Endothelial cell of umbilical vein (primary cell): ENCODE data around the gene CACNA1C. TPM values are rescaled to one million over a fixed set of nuclear protein-coding genes. Genes with fewer than 3 reads are reported as not detected.

ENCODE experiments used
- BruUV-seq: library from RNA; stranded (reverse); fragments of 400-500 nt; replicated peaks from 2 replicates; lab custom pipeline; 2021; lab: Mats Ljungman, UMichigan
- CTCF ChIA-PET: fragments of 300-600, 350-600 bp; sonication (Branson Sonifier 250); formaldehyde crosslinking; loops from one replicate; lab custom pipeline; 2021; ENCODE audit warnings: antibody characterized with exemption, inconsistent platforms; lab: Charles Lee
- POLR2A ChIA-PET: fragments of 300-600, 350-600 bp; sonication (Branson Sonifier 250); formaldehyde crosslinking; loops from one replicate; lab custom pipeline; 2021; ENCODE audit warnings: antibody characterized with exemption, inconsistent platforms; lab: Charles Lee
- DNase-seq: peaks from one replicate; pipeline ENCODE4 v3.0.0-alpha.2; 2011; ENCODE audit warnings: low read depth, low spot score
- FAIRE-seq: peaks from 2 replicates; lab custom pipeline; 2011; peaks lifted over from hg19 to GRCh38; lab: Jason Lieb, UNC
- H2AFZ ChIP-seq: 2 replicates; pipeline ENCODE4 v1.6.0; 2012; ENCODE audit warnings: low read depth, low read length, control low read depth, inconsistent platforms
- H3K27ac ChIP-seq: 2 replicates; pipeline ENCODE4 v1.5.1; 2011; ENCODE audit warnings: low read depth, mild to moderate bottlenecking, control low read depth, low read length, moderate library complexity; ENCODE audit not compliant: insufficient read depth
- H3K27me3 ChIP-seq, 2 experiments: 2 replicates each; pipeline versions ENCODE4 v1.6.0 to v1.6.1; 2011; ENCODE audit warnings: low read length in 2 of 2, mixed read lengths in 1 of 2; ENCODE audit not compliant: control insufficient read depth in 2 of 2, insufficient read depth in 2 of 2
- H3K36me3 ChIP-seq, 2 experiments: 2 replicates in 1 of 2; 3 replicates in 1 of 2; pipeline ENCODE4 v1.5.1; 2011; ENCODE audit warnings: low read length in 2 of 2, mild to moderate bottlenecking in 1 of 2, moderate library complexity in 1 of 2; ENCODE audit not compliant: control insufficient read depth in 2 of 2, insufficient read depth in 2 of 2; ENCODE audit errors: extremely low read depth in 1 of 2
- H3K4me1 ChIP-seq: 3 replicates; pipeline ENCODE4 v1.5.1; 2011; ENCODE audit warnings: mild to moderate bottlenecking, low read length; ENCODE audit not compliant: control insufficient read depth, insufficient read depth; ENCODE audit errors: extremely low read depth
- H3K4me2 ChIP-seq: 2 replicates; pipeline ENCODE4 v1.6.1; 2011; ENCODE audit warnings: low read length, control low read depth, mixed read lengths; ENCODE audit not compliant: insufficient read depth
- H3K4me3 ChIP-seq, 3 experiments: fragments of 200-600 bp in 1 of 3; sonication (generic), shearing (Covaris generic) in 1 of 3; replicated peaks in 1 of 3; 2 replicates each; pipeline ENCODE4 v1.5.1; 2011 to 2016; ENCODE audit warnings: control low read depth in 3 of 3, low read length in 3 of 3, mild to moderate bottlenecking in 2 of 3, inconsistent platforms in 1 of 3, low read depth in 1 of 3, moderate library complexity in 1 of 3; ENCODE audit not compliant: insufficient read depth in 1 of 3
- H3K79me2 ChIP-seq: 2 replicates; pipeline ENCODE4 v1.6.0; 2012; ENCODE audit warnings: low read length, inconsistent platforms; ENCODE audit not compliant: control insufficient read depth, insufficient read depth
- H3K9ac ChIP-seq: replicated peaks from 2 replicates; pipeline ENCODE3; 2011; ENCODE audit warnings: low read length, control low read depth; ENCODE audit not compliant: insufficient read depth; ENCODE audit errors: extremely low read depth
- H3K9me1 ChIP-seq: replicated peaks from 3 replicates; pipeline ENCODE4 v1.6.0; 2011; ENCODE audit warnings: mild to moderate bottlenecking, low read length; ENCODE audit not compliant: control insufficient read depth, insufficient read depth; ENCODE audit errors: extremely low read depth
- H3K9me3 ChIP-seq: replicated peaks from 2 replicates; pipeline ENCODE4 v1.5.1; 2012; ENCODE audit warnings: low read length, inconsistent platforms; ENCODE audit not compliant: control insufficient read depth, insufficient read depth
- H4K20me1 ChIP-seq: replicated peaks from 2 replicates; pipeline ENCODE3; 2011; ENCODE audit warnings: mild to moderate bottlenecking, low read length; ENCODE audit not compliant: control insufficient read depth, insufficient read depth; ENCODE audit errors: extremely low read depth
- CTCF ChIP-seq, 2 donors: IDR thresholded peaks; 1 replicate in 1 of 2; 2 replicates in 1 of 2; pipeline ENCODE4 v1.5.1; 2011; ENCODE audit warnings: low read length in 2 of 2, mild to moderate bottlenecking in 2 of 2, moderate library complexity in 2 of 2, control low read depth in 1 of 2, inconsistent platforms in 1 of 2, low read depth in 1 of 2; ENCODE audit not compliant: insufficient read depth in 1 of 2; ENCODE audit errors: extremely low read depth in 1 of 2
- EZH2 ChIP-seq: IDR thresholded peaks from 2 replicates; pipeline ENCODE4 v1.6.1; 2012; ENCODE audit warnings: borderline replicate concordance, low read depth, mild to moderate bottlenecking, moderate library complexity, low read length, inconsistent platforms; ENCODE audit not compliant: severe bottlenecking
- FOS ChIP-seq: IDR thresholded peaks from 2 replicates; pipeline ENCODE4 v1.6.1; 2011; ENCODE audit warnings: mild to moderate bottlenecking, low read length, moderate library complexity, borderline replicate concordance; ENCODE audit not compliant: insufficient read depth
- GATA2 ChIP-seq: IDR thresholded peaks from 2 replicates; pipeline ENCODE4 v1.7.0; 2011; ENCODE audit warnings: low read depth, mild to moderate bottlenecking, moderate library complexity, mixed read lengths, low read length; ENCODE audit not compliant: insufficient read length, insufficient read depth
- JUN ChIP-seq: IDR thresholded peaks from 2 replicates; pipeline ENCODE4 v1.6.1; 2011; ENCODE audit warnings: borderline replicate concordance, low read depth; ENCODE audit not compliant: insufficient read length, insufficient read depth
- MAX ChIP-seq: IDR thresholded peaks from 2 replicates; pipeline ENCODE4 v1.6.1; 2011; ENCODE audit not compliant: insufficient read depth, insufficient read length
- MYC ChIP-seq: IDR thresholded peaks from one replicate; pipeline ENCODE4 v1.6.1; 2011; ENCODE audit warnings: mild to moderate bottlenecking, low read depth, low read length
- POLR2AphosphoS5 ChIP-seq: IDR thresholded peaks from 2 replicates; pipeline ENCODE4 v1.6.1; 2012; ENCODE audit warnings: low read depth, mild to moderate bottlenecking, control low read depth, low read length, moderate library complexity; ENCODE audit not compliant: insufficient read depth
- dilution Hi-C: fragments of 300-500 bp; cut with MboI; formaldehyde crosslinking; loops from one replicate; pipeline ENCODE4 v1.15.0; 2019; ENCODE audit warnings: low sequenced_read_pairs; ENCODE audit not compliant: extremely low pct_ligation_motif_present
- intact Hi-C: fragments of 100-400 bp; cut with micrococcal nuclease; formaldehyde crosslinking; loops from one replicate; pipeline ENCODE4 v1.10.0; 2022
- polyA plus RNA-seq, 4 experiments: library from polyadenylated mRNA; depleted of rRNA in 3 of 4; stranded (reverse) in 3 of 4; unstranded in 1 of 4; fragments of >200 nt; gene quantifications; 2 replicates each; pipeline versions ENCODE4 v1.2.1 to v1.2.3, GENCODE V29; 2011 to 2012; ENCODE audit warnings: missing spikeins in 1 of 4
- total RNA-seq: library from RNA; stranded (reverse); gene quantifications from 2 replicates; pipeline ENCODE4 v1.2.3, GENCODE V29; 2021

The CACNA1C gene
- total and polyA plus RNA-seq, 2 donors (not counting 3 experiments of a cell fraction or from before 2014, with no cell fraction given): not detected

- intact Hi-C loops (no loop called here), dilution Hi-C loops (no loop called here)
- no peaks in the 10 kb centered on the region for H4K20me1 ChIP-seq
- no peak overlapping the region for H2AFZ ChIP-seq
- no peaks in the 10 kb centered on the region for H3K9me1 ChIP-seq
- H3K9me3 ChIP-seq: no peaks in the 10 kb centered on the region
- no peak overlapping the region for H3K27ac ChIP-seq
- H3K4me1 ChIP-seq: no peaks in the 10 kb centered on the region
- no TSS peak for BruUV-seq
- DNase-seq (no peak), FAIRE-seq (no peak)
- ChIA-PET POLR2A (no interaction called here), CTCF (no interaction called here)
- no peaks in the 10 kb centered on the region for H3K79me2 ChIP-seq
- no peak overlapping the region for H3K9ac ChIP-seq
- no peaks in the 10 kb centered on the region for H3K27me3 ChIP-seq
- no peak overlapping the region for H3K4me2 ChIP-seq
- H3K36me3 ChIP-seq: no peaks in the 10 kb centered on the region
- TF ChIP-seq EZH2 (no peak), MAX (no peak), JUN (no peak), GATA2 (no peak), MYC (no peak), FOS (no peak), CTCF (IDR thresholded peaks at IDR 0.05; ENCODE audit: extremely low read depth in 1 of 2, insufficient read depth in 1 of 2, low read depth in 1 of 2, low read length in 2 of 2) (no peak), POLR2AphosphoS5 (no peak)
- H3K4me3 ChIP-seq: no peak overlapping the region
These were observed 98.6 kb downstream of the CACNA1C start for GRCh38 chr12:2151391-2151790.
